Pons (tissue), 1 donor: ENCODE data around the gene COMTD1.
"Not testable (repeated sequence)": the region's sequence is repeated elsewhere in the genome, so short reads cannot be mapped to it uniquely, and the experiment has no call there.

Experiments
- DNase-seq: peaks from one replicate; pipeline ENCODE4 v3.0.0-alpha.2; 2016; ENCODE audit warnings: low spot score

Gene COMTD1

DNA sequence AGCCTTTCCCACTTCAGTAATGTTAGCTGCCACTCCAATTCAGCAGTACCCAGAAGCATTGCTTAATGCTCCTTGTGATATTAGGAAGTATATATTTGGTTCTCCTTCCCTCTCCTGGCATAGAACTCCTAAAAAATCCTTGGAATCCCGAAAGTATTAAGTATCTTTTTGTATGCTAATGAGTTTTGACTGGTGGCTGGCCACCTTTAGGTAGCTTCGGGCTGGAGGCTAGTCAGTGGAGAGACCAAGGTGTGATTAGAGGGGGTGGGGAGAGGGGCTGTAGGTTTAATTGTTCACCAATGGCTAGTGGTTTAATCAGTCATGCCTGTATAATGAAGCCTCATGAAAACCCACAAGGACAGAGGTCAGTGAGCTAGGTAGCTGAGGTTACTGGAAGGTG, 12.2 kb downstream of the COMTD1 start:
- DNase-seq = no peak

DNA sequence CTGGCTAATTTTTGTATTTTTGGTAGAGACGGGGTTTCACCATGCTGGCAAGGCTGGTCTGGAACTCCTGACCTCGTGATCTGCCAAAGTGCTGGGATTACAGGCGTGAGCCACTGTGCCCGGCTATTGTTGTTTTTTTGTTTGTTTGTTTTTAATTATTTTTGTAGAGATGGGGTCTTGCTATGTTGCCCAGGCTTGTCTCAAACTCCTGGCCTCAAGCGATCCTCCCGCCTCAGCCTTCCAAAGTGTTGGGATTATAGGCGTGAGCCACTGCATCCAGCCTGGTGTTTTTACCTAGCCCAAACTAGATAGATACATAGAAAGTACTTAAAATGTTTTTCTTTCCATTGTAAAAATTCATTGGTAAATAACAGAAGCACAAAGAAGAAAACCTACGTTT, 14.3 kb downstream of the COMTD1 start:
- not testable (repeated sequence) for DNase-seq

DNA sequence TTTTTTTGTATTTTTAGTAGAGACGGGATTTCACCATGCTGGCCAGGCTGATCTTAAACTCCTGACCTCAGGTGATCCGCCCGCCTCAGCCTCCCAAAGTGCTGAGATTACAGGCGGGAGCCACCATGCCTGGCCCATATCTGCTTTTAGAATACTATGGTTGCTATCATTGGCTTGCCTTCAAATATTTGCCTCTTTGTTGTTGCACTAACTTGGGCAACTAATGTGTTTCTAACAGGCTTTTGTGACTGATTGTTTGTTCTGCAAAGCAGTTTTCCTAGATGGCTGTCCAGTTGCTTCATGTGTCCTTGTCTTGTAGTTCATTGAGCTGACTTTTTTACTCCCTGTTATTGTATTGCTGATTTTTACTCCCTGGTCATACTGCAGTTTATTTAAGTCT, 15.5 kb downstream of the COMTD1 start:
- no peak for DNase-seq

DNA sequence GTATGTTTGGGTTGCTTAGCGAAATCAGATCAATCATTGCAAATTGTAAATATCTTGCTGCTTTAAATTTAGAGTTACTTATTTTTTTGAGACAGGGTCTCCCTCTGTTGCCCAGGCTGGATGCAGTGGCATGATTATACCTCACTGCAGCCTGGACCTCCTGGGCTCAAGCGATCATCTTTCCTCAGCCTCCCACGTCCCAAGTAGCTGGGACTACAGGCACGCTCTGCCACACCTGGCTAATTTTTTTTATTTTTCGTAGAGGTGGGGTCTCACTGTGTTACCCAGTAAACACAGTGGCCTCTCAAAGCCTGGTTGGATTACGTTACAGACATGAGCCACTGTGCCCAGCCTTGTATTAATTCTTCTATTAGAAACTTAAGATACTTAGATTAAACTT, 23.4 kb downstream of the COMTD1 start:
- no peak for DNase-seq

DNA sequence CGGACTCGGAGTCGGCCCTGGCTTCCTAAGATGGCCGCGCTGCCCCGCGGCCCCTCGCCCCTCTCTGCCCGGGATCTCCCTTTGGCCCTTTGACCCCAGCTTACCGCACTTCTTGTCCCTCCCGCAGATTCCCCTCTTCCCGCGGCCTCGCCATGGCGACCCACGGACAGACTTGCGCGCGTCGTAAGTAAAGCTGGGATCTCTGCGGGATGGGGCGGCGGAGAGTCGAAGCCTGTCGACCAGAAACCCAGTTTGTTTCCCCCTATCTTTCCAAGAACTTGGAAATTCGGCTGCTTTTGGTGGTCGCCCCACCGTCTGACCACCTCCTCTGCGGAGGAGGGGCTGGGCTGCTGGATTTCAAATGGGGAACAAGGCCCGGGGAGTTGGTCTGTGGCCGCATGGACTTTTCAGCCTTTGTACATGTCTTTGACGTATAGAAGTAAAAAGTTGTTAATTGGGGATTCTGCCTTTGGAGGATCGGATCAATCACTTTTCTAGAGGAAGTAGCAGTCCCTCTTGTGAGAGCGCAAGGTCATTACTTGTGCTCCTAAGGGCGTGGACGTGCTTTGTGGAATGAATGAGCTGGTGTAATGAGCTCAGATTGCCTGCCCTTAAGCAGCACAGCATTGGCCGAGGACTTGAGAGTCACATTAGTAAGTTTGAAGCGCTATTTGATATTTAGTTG, 24.6 kb downstream of the COMTD1 start:
- DNase-seq = no peak

DNA sequence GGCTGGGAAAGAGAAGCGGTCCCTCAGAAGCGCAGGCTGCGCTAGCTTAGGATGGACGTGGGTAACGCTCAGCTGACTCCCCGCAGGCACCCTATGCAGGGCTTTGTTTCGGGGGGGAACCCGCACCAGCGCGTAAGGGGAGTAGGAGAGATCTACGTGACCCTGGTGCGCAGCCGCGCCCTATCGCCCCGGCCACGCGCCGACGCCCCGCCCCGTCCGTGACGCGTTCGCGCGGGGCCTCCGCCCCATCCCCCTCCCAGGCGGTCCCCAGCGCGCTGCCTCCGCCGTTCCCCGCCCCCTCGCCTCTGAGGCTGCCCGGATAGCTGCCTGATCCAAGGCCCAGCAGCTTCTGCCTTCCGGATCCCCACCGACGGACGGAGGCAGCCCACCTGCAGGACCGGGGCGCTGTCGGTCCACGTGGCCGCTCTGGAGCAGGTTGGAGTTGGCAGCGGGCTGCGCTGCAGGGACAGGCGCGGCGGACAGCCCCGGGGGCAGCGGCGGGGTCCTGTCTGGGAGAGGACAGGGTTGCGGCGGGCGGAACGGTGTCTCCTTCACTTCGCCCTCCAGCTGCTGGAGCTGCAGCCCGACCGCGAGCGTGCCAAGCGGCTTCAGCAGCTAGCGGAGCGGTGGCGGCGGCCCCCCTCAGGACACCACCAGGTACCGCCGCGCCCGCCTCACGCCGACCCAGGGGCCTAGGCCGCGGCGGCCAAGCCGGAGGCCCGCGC, 25.3 kb downstream of the COMTD1 start, which contains the start of gene VDAC2:
Gene VDAC2 (plus strand): TSS at position 515 of the 725 bp plus-strand sequence. CDS start 363 bp downstream, outside the sequence.
- DNase-seq = peak; percentile 85

DNA sequence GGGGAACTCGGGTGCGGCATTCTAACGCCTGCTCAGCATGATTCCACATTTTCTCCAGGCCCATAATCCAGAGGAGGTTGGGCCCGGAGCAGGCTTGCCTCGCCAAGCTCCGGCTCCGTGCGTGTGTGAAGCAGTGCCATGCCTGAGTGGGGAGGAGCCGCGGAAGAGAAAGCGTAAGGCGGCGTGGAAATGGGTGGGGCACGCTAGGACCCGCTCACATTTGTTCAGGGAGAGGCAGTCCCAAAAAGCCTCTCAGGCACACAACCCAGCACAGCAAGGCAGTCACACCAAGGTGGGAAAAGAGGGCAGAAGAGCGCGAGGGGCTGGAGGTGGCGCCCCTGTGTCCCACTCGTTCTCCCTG, 25.9 kb downstream of the COMTD1 start:
- DNase-seq = peak; percentile 61

DNA sequence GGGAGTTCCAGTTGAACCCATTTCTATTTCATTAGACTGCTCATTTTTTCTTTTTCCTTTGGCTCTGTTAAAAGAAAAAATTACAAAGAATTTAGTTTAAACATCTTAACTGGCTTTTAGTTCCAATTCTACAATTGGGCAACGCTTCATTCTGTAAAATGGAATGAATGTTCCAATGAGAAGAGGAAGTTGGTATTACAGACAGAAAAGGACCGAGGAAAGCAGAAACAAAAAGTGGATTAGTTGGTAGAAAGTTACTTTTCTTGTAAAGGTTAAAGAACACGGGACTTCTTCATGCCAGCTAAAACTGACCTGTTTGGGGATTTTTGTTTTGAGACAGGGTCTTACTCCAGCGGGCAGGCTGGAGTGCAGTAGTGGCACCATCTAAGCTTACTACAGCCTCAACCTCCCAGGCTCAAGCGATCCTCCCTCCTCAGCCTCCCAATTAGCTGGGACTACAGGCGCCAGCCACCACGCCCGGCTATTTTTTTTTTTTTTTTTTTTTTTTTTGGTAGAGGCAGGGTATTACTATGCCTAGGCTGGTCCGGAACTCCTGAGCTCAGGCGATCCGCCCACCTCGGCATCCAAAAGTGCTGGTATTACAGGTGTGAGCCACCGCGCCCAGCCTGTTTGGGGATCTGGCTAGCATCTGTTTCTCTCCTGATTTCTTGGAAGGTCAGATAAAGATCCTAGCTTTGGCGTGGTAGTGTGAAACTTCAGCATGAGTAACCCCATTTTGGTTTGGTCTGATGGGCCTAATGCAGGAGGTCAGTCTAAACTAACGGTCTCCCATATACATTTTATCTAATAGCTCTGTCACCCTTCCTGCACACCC, 26.5 kb downstream of the COMTD1 start:
- DNase-seq = no peak

DNA sequence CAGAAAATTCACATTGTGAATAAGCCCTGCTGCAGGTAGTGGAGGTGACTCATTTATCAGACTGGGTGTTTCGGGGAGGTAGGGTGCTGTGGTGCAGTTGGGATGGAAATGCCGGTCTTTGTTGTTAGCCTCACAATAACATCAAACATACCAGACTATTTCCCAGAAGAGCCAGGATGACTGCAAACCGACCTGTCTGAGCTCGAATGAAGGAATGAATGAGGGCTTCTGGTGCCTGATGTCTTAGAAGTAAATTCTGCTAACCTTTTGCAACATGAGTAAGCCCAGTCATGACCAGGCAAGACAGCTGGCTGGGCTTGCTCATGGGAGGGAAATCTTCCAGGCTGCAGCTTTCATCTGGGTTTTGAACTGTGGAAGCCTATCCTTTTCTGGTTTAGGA, 27.6 kb downstream of the COMTD1 start:
- no peak for DNase-seq

DNA sequence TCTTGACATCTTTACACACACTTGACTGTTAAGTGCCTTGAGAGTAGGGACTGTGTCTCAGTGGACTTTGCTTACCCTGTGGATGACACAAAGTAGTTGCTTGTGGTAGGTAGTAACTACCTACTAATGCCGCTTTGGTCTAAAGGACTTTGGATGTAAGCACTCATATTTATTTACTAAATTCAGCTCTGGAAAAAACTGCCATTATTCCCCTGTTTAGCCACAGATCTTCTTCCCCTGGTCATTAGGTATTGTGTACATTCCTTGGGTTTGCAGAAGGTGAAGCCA, 28.0 kb downstream of the COMTD1 start:
- DNase-seq = no peak

DNA sequence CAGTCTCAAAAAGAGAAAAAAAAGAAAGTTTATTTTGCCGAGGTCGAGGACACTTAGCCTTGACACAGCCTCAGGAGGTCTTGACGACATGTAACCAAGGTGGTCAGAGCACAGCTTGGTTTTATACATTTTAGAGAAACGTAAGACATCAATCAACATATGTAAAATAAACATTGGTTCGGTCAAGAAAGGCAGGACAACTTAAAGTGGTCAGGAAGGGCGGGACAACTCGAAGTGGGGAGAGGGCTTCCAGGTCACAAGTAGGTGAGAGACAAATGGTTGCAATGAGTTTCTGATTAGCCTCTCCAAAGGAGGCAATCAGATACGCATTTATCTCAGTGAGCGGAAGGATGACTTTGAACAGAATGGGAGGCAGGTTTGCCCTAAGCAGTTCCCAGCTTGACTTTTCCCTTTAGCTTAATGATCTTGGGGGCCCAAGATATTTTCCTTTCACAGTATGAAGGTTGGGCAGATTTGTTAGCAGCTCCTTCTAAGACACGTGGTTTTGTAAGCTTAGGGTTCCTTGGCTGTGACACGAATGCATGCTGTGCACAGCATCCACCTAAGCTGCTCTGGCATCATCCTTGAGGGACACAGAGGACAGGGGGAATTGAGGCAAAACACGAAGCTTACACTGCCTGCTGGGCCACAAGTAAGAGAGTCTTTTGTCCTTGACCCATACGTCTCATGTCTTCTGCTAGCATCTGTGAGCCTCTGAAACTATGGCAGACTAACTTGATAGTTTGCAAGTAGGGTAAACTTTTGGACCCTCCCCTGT, 28.5 kb downstream of the COMTD1 start:
- no peak for DNase-seq

DNA sequence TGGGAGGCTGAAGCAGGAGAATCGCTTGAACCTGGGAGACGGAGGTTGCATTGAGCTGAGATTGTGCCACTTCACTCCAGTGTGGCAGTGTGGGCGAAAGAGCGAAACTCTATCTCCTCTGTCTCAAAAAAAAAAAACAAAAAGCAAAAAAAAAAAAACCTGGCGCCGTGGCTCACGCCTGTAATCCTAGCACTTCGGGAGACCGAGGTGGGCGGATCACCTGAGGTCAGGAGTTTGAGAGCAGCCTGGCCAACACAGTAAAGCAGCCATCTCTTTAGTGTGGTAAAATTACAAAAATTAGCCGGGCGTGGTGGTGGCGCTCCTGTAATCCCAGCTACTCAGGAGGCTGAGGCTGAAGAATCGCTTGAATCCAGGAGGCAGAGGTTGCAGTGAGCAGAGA, 29.1 kb downstream of the COMTD1 start:
- not testable (repeated sequence) for DNase-seq

DNA sequence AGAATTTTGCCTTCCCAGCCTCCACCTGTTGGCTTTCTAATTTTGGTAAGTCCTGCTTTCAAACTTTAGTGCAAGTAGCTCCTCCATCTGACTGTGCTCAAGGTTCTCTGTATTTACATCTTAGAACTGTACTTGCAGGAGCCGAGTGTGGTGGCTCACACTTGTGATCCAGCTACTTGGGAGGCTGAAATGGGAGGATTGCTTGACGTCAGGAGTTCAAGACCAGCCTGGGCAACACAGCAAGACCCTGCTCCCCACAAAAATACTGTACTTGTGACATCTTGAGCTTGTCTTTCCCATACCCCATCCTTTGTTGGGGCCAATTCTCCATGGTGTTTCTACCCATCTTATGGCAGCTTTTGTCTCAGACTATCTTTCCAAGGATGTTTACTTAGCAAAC, 29.8 kb downstream of the COMTD1 start:
- no peak for DNase-seq

DNA sequence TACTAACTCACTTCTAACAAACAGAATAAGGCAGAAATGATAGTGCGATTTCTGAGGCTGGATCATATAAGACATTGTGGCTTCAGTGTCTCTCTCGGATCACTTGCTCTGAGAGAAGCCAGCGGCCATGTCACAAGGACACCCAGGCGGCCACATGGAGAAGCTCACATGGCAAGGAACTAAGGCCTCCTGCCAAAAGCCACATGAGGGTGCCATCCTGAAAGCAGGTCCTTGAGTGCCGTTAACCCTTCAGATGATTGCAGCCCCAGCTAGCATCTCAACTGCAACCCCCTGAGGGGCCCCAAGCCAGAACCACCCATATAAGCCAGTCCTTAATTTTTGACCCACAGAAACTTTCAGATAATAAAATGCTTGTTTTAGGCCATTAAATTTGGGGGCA, 32.0 kb downstream of the COMTD1 start:
- DNase-seq = no peak

DNA sequence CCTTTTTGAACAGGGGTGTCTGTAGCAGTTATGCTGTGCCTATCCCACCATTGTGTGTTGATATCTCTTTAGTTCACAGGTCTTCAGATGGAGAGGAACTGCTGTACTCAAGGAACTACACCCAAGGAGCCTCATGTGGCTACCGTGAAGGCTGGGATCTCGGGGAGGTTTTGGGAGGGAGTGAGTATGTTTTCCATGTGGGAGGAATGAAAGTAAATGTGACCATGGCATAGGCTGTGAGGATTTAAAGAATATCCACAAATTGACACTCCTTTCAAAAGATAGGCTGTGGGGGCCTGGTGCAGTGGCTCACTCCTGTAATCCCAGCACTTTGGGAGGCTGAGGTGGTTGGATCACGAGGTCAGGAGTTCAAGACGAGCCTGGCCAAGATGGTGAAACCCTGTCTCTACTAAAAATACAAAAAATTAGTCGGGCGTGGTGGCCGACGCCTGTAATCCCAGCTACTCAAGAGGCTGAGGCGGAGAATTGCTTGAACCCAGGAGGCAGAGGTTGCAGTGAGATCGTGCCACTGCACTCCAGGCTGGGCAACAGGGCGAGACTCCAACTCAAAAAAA, 32.6 kb downstream of the COMTD1 start:
- DNase-seq = not testable (repeated sequence)

DNA sequence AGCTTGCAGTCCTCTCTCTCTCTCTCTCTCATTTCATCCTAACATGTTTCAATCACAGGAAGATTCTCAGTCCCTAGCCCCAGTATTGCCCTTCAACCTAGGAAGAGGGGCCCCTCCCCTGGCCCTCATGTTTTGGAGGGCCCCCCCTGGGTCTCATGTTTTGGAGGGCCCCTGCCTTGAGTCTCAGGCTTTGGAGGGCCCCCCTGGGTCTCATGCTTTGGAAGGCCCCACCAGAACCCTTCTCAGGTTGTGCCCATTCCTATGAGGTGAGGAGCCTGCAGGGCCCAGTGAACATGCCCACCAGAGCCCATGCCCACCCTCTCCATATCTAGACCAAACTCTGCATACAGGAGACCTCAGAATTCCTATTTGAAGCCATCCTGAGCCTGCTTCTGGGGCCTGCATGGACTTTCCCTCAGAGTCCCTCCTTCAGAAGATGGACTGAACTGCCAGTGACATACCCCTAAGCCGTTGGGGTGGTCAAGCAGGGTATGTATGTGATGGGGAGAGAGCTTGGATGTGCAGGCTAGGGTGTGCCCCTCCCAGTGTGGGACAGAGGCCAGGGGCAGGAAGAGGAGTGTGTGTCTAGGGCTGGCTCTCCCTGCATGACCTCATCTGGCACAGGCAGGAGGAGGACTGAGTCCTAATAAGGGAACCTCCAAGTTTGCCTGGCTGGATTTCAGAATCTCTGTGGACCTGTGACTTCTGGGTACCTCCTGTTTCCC, 33.3 kb downstream of the COMTD1 start:
- DNase-seq = no peak

DNA sequence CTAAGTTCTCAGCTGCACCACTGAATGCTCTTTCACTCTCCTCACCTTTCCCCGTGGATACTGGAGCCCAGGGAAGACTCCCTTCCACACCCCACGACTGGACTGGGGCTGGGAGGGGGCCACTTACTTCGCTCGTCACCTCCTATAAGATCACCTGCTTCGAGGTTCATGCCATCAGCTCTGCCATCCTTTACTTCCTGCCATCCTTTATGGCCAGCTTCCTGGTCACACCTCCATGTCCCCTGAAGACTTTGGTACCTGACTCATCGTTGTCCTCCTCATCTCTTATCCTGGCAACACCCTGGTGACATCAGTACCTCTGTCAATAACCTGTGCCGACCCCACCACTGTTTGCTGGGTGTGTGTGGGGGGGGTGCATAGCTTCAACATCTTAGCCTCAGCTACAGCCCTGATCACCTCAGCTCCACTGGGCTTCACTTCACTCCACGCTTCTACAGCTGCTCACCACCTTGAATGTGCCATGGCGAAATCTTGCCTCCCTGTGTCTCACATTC, 33.9 kb downstream of the COMTD1 start:
- DNase-seq = no peak

DNA sequence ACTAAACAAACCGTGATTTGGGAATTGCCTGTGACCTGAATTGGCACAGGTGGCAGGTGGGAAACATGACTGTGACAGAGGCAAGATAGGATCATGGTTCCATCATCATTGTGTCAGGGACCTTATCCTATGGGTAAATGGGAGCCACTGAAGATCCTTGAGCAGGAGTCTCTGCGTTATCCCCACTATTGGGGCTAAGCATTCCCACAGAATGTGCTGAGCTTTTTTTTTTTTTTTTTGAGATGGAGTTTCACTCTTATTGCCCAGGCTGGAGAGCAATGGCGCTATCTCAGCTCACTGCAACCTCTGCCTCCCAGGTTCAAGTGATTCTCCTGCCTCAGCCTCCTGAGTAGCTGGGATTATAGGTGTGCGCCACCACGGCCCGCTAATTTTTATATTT, 35.8 kb downstream of the COMTD1 start:
- DNase-seq = not testable (repeated sequence)

DNA sequence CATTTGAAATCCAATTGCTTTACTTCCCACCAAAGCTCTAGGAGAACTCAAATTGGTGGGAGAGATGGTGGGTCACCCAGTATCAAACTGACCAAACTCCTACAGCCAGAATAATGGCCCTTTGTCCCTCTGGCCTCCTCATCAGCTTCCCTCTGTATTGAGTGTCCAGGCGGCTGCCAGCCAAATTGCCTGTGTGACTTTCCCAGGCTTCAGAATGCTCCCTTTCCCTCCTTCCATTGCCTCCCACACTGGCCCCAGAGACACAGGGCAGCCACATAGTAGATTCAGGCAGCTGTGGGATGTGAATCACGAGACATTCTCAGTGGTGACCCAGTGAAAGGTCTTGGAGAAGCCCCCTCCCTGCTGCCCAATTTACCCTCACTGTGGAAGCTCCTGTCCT, 37.9 kb downstream of the COMTD1 start:
- DNase-seq = peak; percentile 82

DNA sequence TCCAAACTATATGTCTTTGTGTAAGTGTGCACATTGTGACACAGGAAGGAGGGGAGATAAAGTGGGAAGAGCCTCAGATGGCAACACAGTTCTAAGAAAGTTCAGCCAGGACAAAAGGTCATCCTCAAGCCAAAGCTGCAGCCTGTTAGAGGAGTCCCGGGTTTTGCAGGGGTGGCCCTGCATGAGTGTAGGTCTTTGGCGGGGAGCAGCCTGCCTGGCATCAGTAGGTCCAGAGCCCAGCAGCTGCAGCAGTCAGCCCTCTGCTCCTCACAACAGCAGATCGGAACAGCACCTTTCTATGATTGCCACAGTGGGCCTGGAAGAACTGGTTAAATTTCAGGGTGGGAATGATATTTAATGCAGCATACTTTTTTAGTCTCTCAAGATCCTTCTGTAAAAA, 38.7 kb downstream of the COMTD1 start:
- no peak for DNase-seq
